Sigmoid colon (tissue), 7 donors: ENCODE results near the gene ELAC2. TPM values are rescaled to one million over a fixed set of nuclear protein-coding genes. Genes with fewer than 3 reads are reported as not detected.

Source experiments
- DNase-seq: peaks from one replicate; pipeline ENCODE4 v3.0.0-alpha.2; 2019
- H3K27ac ChIP-seq, 4 donors: fragments of 200-600 bp; sonication (generic); one replicate each; pipeline ENCODE4 v1.5.1; 2016 to 2019; ENCODE audit warnings: mild to moderate bottlenecking in 1 of 4
- H3K27me3 ChIP-seq, 3 donors: fragments of 200-600 bp; sonication (generic); one replicate each; pipeline ENCODE4 v1.5.1; 2019; ENCODE audit warnings: mild to moderate bottlenecking in 1 of 3
- H3K36me3 ChIP-seq, 4 donors: fragments of 200-600 bp; sonication (generic); one replicate each; pipeline ENCODE4 v1.5.1; 2016 to 2019
- H3K4me1 ChIP-seq, 4 donors: fragments of 200-600 bp; sonication (generic); one replicate each; pipeline ENCODE4 v1.5.1; 2017 to 2019
- H3K4me3 ChIP-seq, 4 donors: fragments of 200-600 bp; sonication (generic); one replicate each; pipeline ENCODE4 v1.5.1; 2017 to 2019; ENCODE audit warnings: mild to moderate bottlenecking in 2 of 4, moderate library complexity in 1 of 4
- H3K9me3 ChIP-seq, 4 donors: fragments of 200-600 bp in 3 of 4; sonication (generic) in 3 of 4; one replicate each; pipeline versions ENCODE4 v1.5.1 to v1.6.1; 2013 to 2019
- CTCF ChIP-seq, 4 experiments: fragments of 450-650 bp in 3 of 4; fragments of 200-600 bp in 1 of 4; IDR thresholded peaks; one replicate each; pipeline ENCODE4 v1.5.1; 2016 to 2019; ENCODE audit warnings: antibody characterized with exemption in 4 of 4, mild to moderate bottlenecking in 3 of 4, moderate library complexity in 2 of 4
- EP300 ChIP-seq, 4 donors: sonication (generic); formaldehyde crosslinking; IDR thresholded peaks; one replicate each; pipeline ENCODE4 v1.6.1; 2017; ENCODE audit warnings: antibody characterized with exemption in 4 of 4
- POLR2A ChIP-seq, 2 donors: fragments of 450-650 bp; IDR thresholded peaks; one replicate each; pipeline ENCODE4 v1.6.1; 2016; ENCODE audit warnings: antibody characterized with exemption in 2 of 2, mild to moderate bottlenecking in 2 of 2, moderate library complexity in 2 of 2
- POLR2AphosphoS5 ChIP-seq, 4 donors: sonication (generic); formaldehyde crosslinking; IDR thresholded peaks; one replicate each; pipeline ENCODE4 v1.6.1; 2017; ENCODE audit warnings: antibody characterized with exemption in 4 of 4
- WGBS, 2 donors: extraction: QIAGEN DNeasy Blood & Tissue Kit; methylation state at CpG; one replicate each; pipeline ENCODE4 v1.1.7; 2013; 5-methylcytosine and 5-hydroxymethylcytosine counted together
- intact Hi-C: fragments of 100-400 bp; cut with DNase I; formaldehyde crosslinking; loops from one replicate; pipeline ENCODE4 v1.15.1; 2023
- polyA plus RNA-seq, 3 donors: library from polyadenylated mRNA; stranded (reverse); fragments of 200-250 nt; gene quantifications; one replicate each; pipeline ENCODE4 v1.2.3, GENCODE V29; 2013
- total RNA-seq, 4 donors: library from RNA; depleted of rRNA; stranded (reverse); fragments of >200 nt; gene quantifications; one replicate each; pipeline ENCODE4 v1.1.0, GENCODE V29; 2016
- donor health status: healthy with polysubstance abuse.
- donor health status: Bipolar disorder and iron deficiency.
- donor health status: healthy.

ELAC2 gene
- total and polyA plus RNA-seq, 7 donors, result 12.7 to 67.0 (median 46.9) TPM

- DNase-seq, result no peak
- H3K9me3 ChIP-seq, result no peaks in the 10 kb centered on the region
- intact Hi-C loops, result loop anchor here (10.0 kb wide), 1 partner anchor 1022 kb away; the partner anchor contains the start of gene ZNF18
- peak overlapping the region; percentile 86 to 93 (median 88) for H3K27ac ChIP-seq
- WGBS, 2 donors, result 8 to 16% methylated on average over 21 of the region's 21 CpGs
- no peaks in the 10 kb centered on the region for H3K27me3 ChIP-seq
- peaks cover 0 to 23% (median 16%) of the 10 kb centered on the region in 4 donors for H3K4me1 ChIP-seq
- no peak for TF ChIP-seq EP300 (IDR thresholded peaks at IDR 0.05)
- TF ChIP-seq POLR2A (IDR thresholded peaks at IDR 0.05), result no peak
- no peak for TF ChIP-seq CTCF (IDR thresholded peaks at IDR 0.05)
- no peak for TF ChIP-seq POLR2AphosphoS5 (IDR thresholded peaks at IDR 0.05)
- H3K36me3 ChIP-seq, result peaks cover 10 to 47% (median 32%) of the 10 kb centered on the region in 4 donors
- H3K4me3 ChIP-seq, result peak overlapping the region; percentile 89 to 100 (median 94)
These were observed 759 bp downstream of the ELAC2 start for GRCh38 chr17:13016881-13017654.

- Histone ChIP-seq H3K27me3 (no peaks in the 10 kb centered on the region), H3K4me1 (peaks cover 0 to 23% (median 16%) of the 10 kb centered on the region in 4 donors), H3K27ac (no peak overlapping the region), H3K36me3 (peaks cover 18 to 70% (median 50%) of the 10 kb centered on the region in 4 donors), H3K4me3 (no peak overlapping the region), H3K9me3 (no peaks in the 10 kb centered on the region)
- DNase-seq, result no peak
- TF ChIP-seq POLR2AphosphoS5 (IDR thresholded peaks at IDR 0.05) (no peak), CTCF (IDR thresholded peaks at IDR 0.05) (no peak), EP300 (IDR thresholded peaks at IDR 0.05) (no peak), POLR2A (IDR thresholded peaks at IDR 0.05) (no peak)
- intact Hi-C loops, result loop anchor here (10.0 kb wide), 1 partner anchor 1020 kb away; the partner anchor contains the start of gene ZNF18
- WGBS, 2 donors, result 90 to 96% methylated on average over 7 of the region's 7 CpGs
These were observed 3.0 kb downstream of the ELAC2 start for GRCh38 chr17:13014801-13015200.

- peak; percentile 39 for DNase-seq
- WGBS, 2 donors, result 66 to 90% methylated on average over 7 of the region's 7 CpGs
- intact Hi-C loops, result loop anchor here (10.0 kb wide), 1 partner anchor 1016 kb away; the partner anchor contains the start of gene ZNF18
- no peaks in the 10 kb centered on the region for H3K27me3 ChIP-seq
- H3K36me3 ChIP-seq, result peaks cover 18 to 100% (median 62%) of the 10 kb centered on the region in 4 donors
- H3K27ac ChIP-seq, result no peak overlapping the region
- peaks cover 0 to 3% (median 1%) of the 10 kb centered on the region in 4 donors for H3K4me1 ChIP-seq
- TF ChIP-seq POLR2AphosphoS5 (IDR thresholded peaks at IDR 0.05), result no peak
- no peak for TF ChIP-seq EP300 (IDR thresholded peaks at IDR 0.05)
- TF ChIP-seq CTCF (IDR thresholded peaks at IDR 0.05), result no peak
- TF ChIP-seq POLR2A (IDR thresholded peaks at IDR 0.05), result no peak
- no peak overlapping the region for H3K4me3 ChIP-seq
- H3K9me3 ChIP-seq, result no peaks in the 10 kb centered on the region
These were observed 6.9 kb downstream of the ELAC2 start for GRCh38 chr17:13010959-13011358.

- Histone ChIP-seq H3K9me3 (no peaks in the 10 kb centered on the region), H3K27ac (no peak overlapping the region), H3K36me3 (peaks cover 12 to 100% (median 60%) of the 10 kb centered on the region in 4 donors), H3K4me1 (no peaks in the 10 kb centered on the region), H3K27me3 (no peaks in the 10 kb centered on the region), H3K4me3 (no peak overlapping the region)
- intact Hi-C loops, result loop anchor here (10.0 kb wide), 1 partner anchor 244 kb away; no protein-coding TSS in a partner anchor
- peak; percentile 17 for DNase-seq
- 94 to 96% methylated on average over 8 of the region's 8 CpGs for WGBS, 2 donors
- TF ChIP-seq POLR2A (IDR thresholded peaks at IDR 0.05), result no peak
- TF ChIP-seq CTCF (IDR thresholded peaks at IDR 0.05), result no peak
- TF ChIP-seq POLR2AphosphoS5 (IDR thresholded peaks at IDR 0.05), result no peak
- no peak for TF ChIP-seq EP300 (IDR thresholded peaks at IDR 0.05)
These were observed 9.4 kb downstream of the ELAC2 start for GRCh38 chr17:13008461-13008860.
